H9 (cell line): Measurements from ENCODE around the gene METRN. TPM values are rescaled to one million over a fixed set of nuclear protein-coding genes. Genes with fewer than 3 reads are reported as not detected.

ENCODE experiments used
- DNase-seq: peaks from one replicate; pipeline ENCODE4 v3.0.0-alpha.2; 2017
- H2AFZ ChIP-seq: one replicate; pipeline ENCODE4 v1.6.1; 2013; ENCODE audit warnings: mild to moderate bottlenecking, low read length, control low read depth, moderate library complexity
- H2AK5ac ChIP-seq: 2 replicates; pipeline ENCODE4 v1.6.1; 2013; ENCODE audit warnings: low read length, control low read depth, mixed read lengths; ENCODE audit not compliant: insufficient read length
- H2BK120ac ChIP-seq: one replicate; pipeline ENCODE4 v1.6.1; 2013; ENCODE audit warnings: low read depth, mild to moderate bottlenecking, low read length, control low read depth, inconsistent platforms; ENCODE audit not compliant: poor library complexity, severe bottlenecking
- H2BK12ac ChIP-seq: 2 replicates; pipeline ENCODE4 v1.6.1; 2013; ENCODE audit warnings: low read length, control low read depth, mixed read lengths, low read depth; ENCODE audit not compliant: insufficient read length
- H2BK15ac ChIP-seq: 2 replicates; pipeline ENCODE4 v1.6.1; 2013; ENCODE audit warnings: low read depth, low read length, control low read depth
- H2BK20ac ChIP-seq: one replicate; pipeline ENCODE4 v1.6.1; 2013; ENCODE audit warnings: low read depth, mild to moderate bottlenecking, low read length, control low read depth, inconsistent platforms; ENCODE audit not compliant: poor library complexity, severe bottlenecking
- H2BK5ac ChIP-seq: 2 replicates; pipeline ENCODE4 v1.6.1; 2013; ENCODE audit warnings: low read length, control low read depth, mixed read lengths; ENCODE audit not compliant: insufficient read length
- H3K14ac ChIP-seq: 2 replicates; pipeline ENCODE4 v1.6.1; 2013; ENCODE audit warnings: low read length, control low read depth; ENCODE audit not compliant: insufficient read depth
- H3K18ac ChIP-seq: 2 replicates; pipeline ENCODE4 v1.6.1; 2013; ENCODE audit warnings: low read depth, mild to moderate bottlenecking, mixed read lengths, low read length, control low read depth; ENCODE audit not compliant: insufficient read length
- H3K23ac ChIP-seq: 2 replicates; pipeline ENCODE4 v1.6.1; 2013; ENCODE audit warnings: low read length, control low read depth, mixed read lengths, low read depth; ENCODE audit not compliant: insufficient read length
- H3K23me2 ChIP-seq: 2 replicates; pipeline ENCODE4 v1.6.1; 2013; ENCODE audit warnings: low read depth, mild to moderate bottlenecking, mixed read lengths, low read length, control low read depth; ENCODE audit not compliant: insufficient read length, poor library complexity, severe bottlenecking
- H3K27ac ChIP-seq: 2 replicates; pipeline ENCODE4 v1.5.1; 2013; ENCODE audit warnings: low read length, control low read depth, mixed read lengths, low read depth; ENCODE audit not compliant: insufficient read length
- H3K27me3 ChIP-seq: 2 replicates; pipeline ENCODE4 v1.6.1; 2013; ENCODE audit warnings: low read length, control low read depth, inconsistent platforms; ENCODE audit not compliant: insufficient read depth
- H3K4ac ChIP-seq: 2 replicates; pipeline ENCODE4 v1.6.1; 2013; ENCODE audit warnings: low read depth, mild to moderate bottlenecking, control low read depth, inconsistent platforms, low read length, moderate library complexity
- H3K4me1 ChIP-seq: 2 replicates; pipeline ENCODE4 v1.6.1; 2013; ENCODE audit warnings: low read length, control low read depth, inconsistent platforms; ENCODE audit not compliant: insufficient read depth
- H3K4me2 ChIP-seq: 2 replicates; pipeline ENCODE4 v1.6.1; 2013; ENCODE audit warnings: low read length, control low read depth, mixed read lengths; ENCODE audit not compliant: insufficient read length, insufficient read depth
- H3K56ac ChIP-seq: 2 replicates; pipeline ENCODE4 v1.6.1; 2013; ENCODE audit warnings: low read depth, mild to moderate bottlenecking, mixed read lengths, low read length, control low read depth; ENCODE audit not compliant: insufficient read length
- H3K79me1 ChIP-seq: 2 replicates; pipeline ENCODE4 v1.6.1; 2013; ENCODE audit warnings: low read depth, mild to moderate bottlenecking, moderate library complexity, low read length, control low read depth, inconsistent platforms; ENCODE audit not compliant: insufficient read depth, poor library complexity, severe bottlenecking
- H3K79me2 ChIP-seq: 2 replicates; pipeline ENCODE4 v1.6.1; 2013; ENCODE audit warnings: low read length, control low read depth, inconsistent platforms; ENCODE audit not compliant: insufficient read depth
- H3K9ac ChIP-seq: 2 replicates; pipeline ENCODE4 v1.6.1; 2013; ENCODE audit warnings: low read length, control low read depth, mixed read lengths; ENCODE audit not compliant: insufficient read length; ENCODE audit errors: extremely low read depth
- H3K9me3 ChIP-seq: one replicate; pipeline ENCODE4 v1.6.1; 2013; ENCODE audit warnings: low read depth, low read length, inconsistent platforms; ENCODE audit not compliant: control insufficient read depth
- H3T11ph ChIP-seq: one replicate; pipeline ENCODE4 v1.6.1; 2013; ENCODE audit warnings: mild to moderate bottlenecking, low read length, control low read depth, inconsistent platforms
- H4K20me1 ChIP-seq: one replicate; pipeline ENCODE4 v1.6.1; 2013; ENCODE audit not compliant: control insufficient read depth, insufficient read length, insufficient read depth
- H4K5ac ChIP-seq: 2 replicates; pipeline ENCODE4 v1.6.1; 2013; ENCODE audit warnings: low read depth, mild to moderate bottlenecking, mixed read lengths, low read length, control low read depth; ENCODE audit not compliant: insufficient read length
- H4K8ac ChIP-seq: replicated peaks from 2 replicates; pipeline ENCODE4 v1.6.1; 2013; ENCODE audit warnings: low read length, control low read depth, mixed read lengths, low read depth; ENCODE audit not compliant: insufficient read length
- H4K91ac ChIP-seq: 2 replicates; pipeline ENCODE4 v1.6.1; 2013; ENCODE audit warnings: low read depth, mild to moderate bottlenecking, moderate library complexity, mixed read lengths, low read length, control low read depth; ENCODE audit not compliant: insufficient read length
- H3K27ac Mint-ChIP-seq, 3 experiments: 2 replicates in 2 of 3; 3 replicates in 1 of 3; pipeline ENCODE4 v1.8.0; 2020 to 2021; ENCODE audit warnings: mixed read lengths in 3 of 3, mild to moderate bottlenecking in 1 of 3, moderate library complexity in 1 of 3
- H3K27me3 Mint-ChIP-seq: 2 replicates; pipeline ENCODE4 v1.8.0; 2021; ENCODE audit warnings: low read depth, mild to moderate bottlenecking, moderate library complexity, mixed read lengths
- H3K36me3 Mint-ChIP-seq, 3 experiments: 2 replicates in 2 of 3; 3 replicates in 1 of 3; pipeline ENCODE4 v1.8.0; 2020 to 2021; ENCODE audit warnings: low read depth in 3 of 3, mixed read lengths in 3 of 3; ENCODE audit not compliant: insufficient read depth in 1 of 3
- H3K4me1 Mint-ChIP-seq, 2 experiments: 2 replicates each; pipeline ENCODE4 v1.8.0; 2020; ENCODE audit warnings: mixed read lengths in 2 of 2
- H3K4me3 Mint-ChIP-seq, 2 experiments: 2 replicates in 1 of 2; 3 replicates in 1 of 2; pipeline ENCODE4 v1.8.0; 2020 to 2021; ENCODE audit warnings: mild to moderate bottlenecking in 2 of 2, mixed read lengths in 2 of 2, moderate library complexity in 1 of 2
- H3K9me3 Mint-ChIP-seq, 2 experiments: 2 replicates in 1 of 2; 3 replicates in 1 of 2; pipeline ENCODE4 v1.8.0; 2020; ENCODE audit warnings: mild to moderate bottlenecking in 2 of 2, mixed read lengths in 2 of 2, moderate library complexity in 1 of 2
- CTCF ChIP-seq: fragments of 200-600 bp; sonication (generic); conservative IDR thresholded peaks from 3 replicates; pipeline ENCODE4 v1.8.0; 2021; ENCODE audit warnings: antibody characterized with exemption, mild to moderate bottlenecking
- WGBS: extraction: QIAGEN DNeasy Blood & Tissue Kit; methylation state at CpG from one replicate; pipeline ENCODE4 v1.1.7; 2013; ENCODE audit warnings: missing lambda C conversion rate, low lambda C conversion rate, mixed read lengths; ENCODE audit not compliant: insufficient read length; ENCODE audit errors: extremely low coverage; 5-methylcytosine and 5-hydroxymethylcytosine counted together
- total RNA-seq: library from RNA; stranded (reverse); gene quantifications from 2 replicates; pipeline ENCODE4 v1.2.1, GENCODE V29; 2021

Gene METRN
- total RNA-seq, 1 experiment from 2014 or later, result 26.2 TPM

DNA sequence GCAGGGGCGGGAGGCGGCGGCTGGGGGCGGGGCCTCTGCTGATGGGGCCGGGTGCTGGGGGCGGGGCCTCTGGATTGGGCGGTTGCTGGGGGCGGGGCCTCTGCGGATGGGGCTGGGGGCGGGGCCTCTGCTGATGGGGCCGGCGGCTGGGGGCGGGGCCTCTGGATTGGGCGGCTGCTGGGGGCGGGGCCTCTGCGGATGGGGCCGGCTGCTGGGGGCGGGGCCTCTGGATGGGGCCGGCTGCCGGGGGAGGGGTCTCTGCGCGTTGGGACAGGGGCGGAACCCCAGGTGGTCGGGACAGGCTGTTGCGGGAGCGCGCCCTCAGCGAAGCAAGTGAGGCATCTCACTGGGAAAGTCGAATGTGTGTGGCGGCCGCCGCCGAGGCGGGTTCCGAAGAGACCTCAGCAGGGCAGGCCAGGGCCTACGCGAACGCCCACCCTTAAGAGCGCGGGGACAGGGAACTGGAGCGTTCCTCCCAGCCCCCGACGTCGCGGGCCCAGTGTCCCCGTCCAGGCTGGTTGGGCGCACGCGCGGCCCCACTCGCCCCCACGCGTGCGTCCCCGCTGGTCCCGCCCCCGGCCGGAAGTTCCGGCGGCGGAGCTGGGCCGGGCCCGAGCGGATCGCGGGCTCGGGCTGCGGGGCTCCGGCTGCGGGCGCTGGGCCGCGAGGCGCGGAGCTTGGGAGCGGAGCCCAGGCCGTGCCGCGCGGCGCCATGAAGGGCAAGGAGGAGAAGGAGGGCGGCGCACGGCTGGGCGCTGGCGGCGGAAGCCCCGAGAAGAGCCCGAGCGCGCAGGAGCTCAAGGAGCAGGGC, 34.9 kb upstream of the METRN start, which contains the start of gene STUB1:
Gene STUB1 (plus strand): TSS at position 597 of the 811 bp plus-strand sequence. CDS start 116 bp downstream, at position 713.
- peak within 1 kb of the TSS in 2 of 3 experiments; percentile 85 to 91; a peak in 3 of 7 replicates for H3K27ac Mint-ChIP-seq

More for the DNA sequence above, 34.9 kb upstream of the METRN start, which contains the start of gene STUB1:
- Histone ChIP-seq H3K27ac (no peak within 1 kb of the TSS), H3K9me3 (no peaks in the 10 kb centered on the region), H2BK20ac (no peak within 1 kb of the TSS), H2AFZ (no peak within 1 kb of the TSS), H2BK12ac (no peak within 1 kb of the TSS), H3K4me1 (no peaks in the 10 kb centered on the region), H3K79me2 (peaks cover 2% of the 10 kb centered on the region; the same call in 1 of the 2 replicates), H3K56ac (no peak within 1 kb of the TSS), H3K4ac (no peak within 1 kb of the TSS), H4K91ac (no peak within 1 kb of the TSS), H2BK120ac (no peak within 1 kb of the TSS), H2BK15ac (no peak within 1 kb of the TSS), H3K23ac (no peak within 1 kb of the TSS), H3K18ac (peak within 1 kb of the TSS; percentile 46), H3K9ac (peak within 1 kb of the TSS; percentile 14), H3K14ac (no peak within 1 kb of the TSS), H3K79me1 (no peaks in the 10 kb centered on the region), H2AK5ac (no peak within 1 kb of the TSS), H3K23me2 (peaks cover 14% of the 10 kb centered on the region), H3K27me3 (no peaks in the 10 kb centered on the region), H3T11ph (no peak within 1 kb of the TSS), H4K5ac (no peak within 1 kb of the TSS), H4K20me1 (no peaks in the 10 kb centered on the region), H2BK5ac (no peak within 1 kb of the TSS), H3K4me2 (peak within 1 kb of the TSS; percentile 71), H4K8ac (no peak within 1 kb of the TSS)
- TF ChIP-seq CTCF, result no peak
- Mint-ChIP-seq H3K4me1 (peaks cover 20 to 38% of the 10 kb centered on the region in 2 experiments), H3K27me3 (peaks cover 3% of the 10 kb centered on the region; the same call in 1 of the 2 replicates), H3K4me3 (peak within 1 kb of the TSS; percentile 81 to 89), H3K9me3 (no peaks in the 10 kb centered on the region), H3K36me3 (peaks cover 14 to 28% (median 23%) of the 10 kb centered on the region in 3 experiments; a peak in 6 of 7 replicates)
- no CpG with 5 or more reads among the region's 91 CpGs for WGBS
- DNase-seq, result peak; percentile 95
